GM21528 (cell line): ENCODE data around the gene SPATA4.
"Not testable (repeated sequence)": the region's sequence is repeated elsewhere in the genome, so short reads cannot be mapped to it uniquely, and the experiment has no call there.

Source experiments
- ATAC-seq: cut with Tn5 transposase; IDR thresholded peaks from one replicate; pipeline ENCODE4 v1.9.1; 2021; ENCODE audit warnings: mild to moderate bottlenecking, moderate library complexity; ENCODE audit not compliant: unreplicated experiment, low FRiP score

The SPATA4 gene

GRCh38 chr4:176195184-176195978 lies at the start of gene SPATA4:
Gene SPATA4 (minus strand): TSS chr4:176195585. CDS start chr4:176195562, 23 bp downstream.
- ATAC-seq, result peak; percentile 99

GRCh38 chr4:176242764-176243347 lies 47.5 kb upstream of the SPATA4 start:
- no peak for ATAC-seq

GRCh38 chr4:176241703-176242102 lies 46.3 kb upstream of the SPATA4 start:
- ATAC-seq, result no peak

GRCh38 chr4:176238826-176239225 lies 43.4 kb upstream of the SPATA4 start:
- ATAC-seq, result no peak

- no peak for ATAC-seq
These were observed 42.8 kb upstream of the SPATA4 start for GRCh38 chr4:176238157-176238610.

- ATAC-seq, result no peak
These were observed 41.6 kb upstream of the SPATA4 start for GRCh38 chr4:176236946-176237345.

- ATAC-seq, result no peak
These were observed 35.5 kb upstream of the SPATA4 start for GRCh38 chr4:176230836-176231235.

GRCh38 chr4:176229645-176230044 lies 34.3 kb upstream of the SPATA4 start:
- ATAC-seq, result no peak

GRCh38 chr4:176226736-176227135 lies 31.4 kb upstream of the SPATA4 start:
- ATAC-seq, result no peak

GRCh38 chr4:176223561-176223960 lies 28.2 kb upstream of the SPATA4 start:
- ATAC-seq, result no peak

GRCh38 chr4:176222149-176222548 lies 26.8 kb upstream of the SPATA4 start:
- ATAC-seq, result no peak

GRCh38 chr4:176217510-176217909 lies 22.1 kb upstream of the SPATA4 start:
- ATAC-seq, result no peak

GRCh38 chr4:176212351-176212750 lies 17.0 kb upstream of the SPATA4 start:
- ATAC-seq, result not testable (repeated sequence)

- ATAC-seq, result no peak
These were observed 15.4 kb upstream of the SPATA4 start for GRCh38 chr4:176210579-176211296.

GRCh38 chr4:176210101-176210500 lies 14.7 kb upstream of the SPATA4 start:
- no peak for ATAC-seq

- ATAC-seq, result no peak
These were observed 14.2 kb upstream of the SPATA4 start for GRCh38 chr4:176209535-176209934.

- no peak for ATAC-seq
These were observed 12.5 kb upstream of the SPATA4 start for GRCh38 chr4:176207839-176208238.

- ATAC-seq, result no peak
These were observed 9.9 kb upstream of the SPATA4 start for GRCh38 chr4:176205299-176205698.

GRCh38 chr4:176198316-176198903 lies 3.0 kb upstream of the SPATA4 start:
- no peak for ATAC-seq

GRCh38 chr4:176193938-176194337 lies 1.4 kb downstream of the SPATA4 start:
- ATAC-seq, result no peak

- ATAC-seq, result no peak
These were observed 2.3 kb downstream of the SPATA4 start for GRCh38 chr4:176193126-176193525.
